GM21619 (cell line): ENCODE results near the gene ZNF423.
"Not testable (repeated sequence)": the region's sequence is repeated elsewhere in the genome, so short reads cannot be mapped to it uniquely, and the experiment has no call there.

Experiments
- ATAC-seq: cut with Tn5 transposase; IDR thresholded peaks from one replicate; pipeline ENCODE4 v1.9.1; 2021; ENCODE audit not compliant: unreplicated experiment

The ZNF423 gene

DNA sequence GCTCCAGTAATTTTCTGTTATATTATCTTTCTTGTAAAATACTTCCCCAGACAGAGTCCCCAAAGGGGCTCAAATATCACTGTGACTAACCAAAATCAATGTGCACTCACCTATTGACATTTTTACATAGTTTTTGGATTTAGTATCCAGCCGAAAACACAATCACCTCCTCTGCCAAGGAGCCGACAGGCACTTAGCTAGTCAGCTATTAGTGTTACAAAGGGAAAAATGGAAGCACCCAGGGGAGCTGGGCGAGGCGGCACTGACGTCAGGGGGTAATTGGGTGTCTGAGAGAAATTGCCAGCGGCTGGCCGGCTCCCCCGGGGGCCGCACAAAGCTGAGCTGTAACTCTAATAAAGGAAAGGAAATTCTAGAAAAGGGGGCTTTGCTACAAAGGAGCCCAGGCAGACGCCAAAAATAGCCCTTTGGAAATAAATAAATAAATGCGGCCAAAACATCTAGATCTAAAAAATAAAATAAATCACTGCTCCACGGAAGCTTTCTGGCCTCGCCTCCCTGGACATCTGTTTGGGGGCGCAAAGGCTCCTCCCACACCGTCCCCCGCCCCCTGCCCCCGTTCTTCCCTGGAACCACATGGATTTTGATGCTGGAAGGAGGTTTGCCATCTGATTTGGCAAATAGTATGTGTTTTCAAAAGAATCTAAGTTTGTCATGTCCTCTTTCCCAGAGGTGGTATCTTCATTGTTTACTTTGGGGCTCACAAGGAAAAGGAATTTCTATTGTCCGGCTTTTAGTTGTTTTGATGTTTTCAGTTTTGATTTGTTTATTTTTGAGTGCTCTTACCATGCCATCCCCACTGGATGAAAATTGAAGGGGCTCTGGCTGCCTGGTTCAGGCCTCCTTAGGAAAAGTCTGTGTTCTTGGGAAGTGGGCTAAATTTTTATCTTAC lies 156.7 kb downstream of the ZNF423 start:
- no peak for ATAC-seq

DNA sequence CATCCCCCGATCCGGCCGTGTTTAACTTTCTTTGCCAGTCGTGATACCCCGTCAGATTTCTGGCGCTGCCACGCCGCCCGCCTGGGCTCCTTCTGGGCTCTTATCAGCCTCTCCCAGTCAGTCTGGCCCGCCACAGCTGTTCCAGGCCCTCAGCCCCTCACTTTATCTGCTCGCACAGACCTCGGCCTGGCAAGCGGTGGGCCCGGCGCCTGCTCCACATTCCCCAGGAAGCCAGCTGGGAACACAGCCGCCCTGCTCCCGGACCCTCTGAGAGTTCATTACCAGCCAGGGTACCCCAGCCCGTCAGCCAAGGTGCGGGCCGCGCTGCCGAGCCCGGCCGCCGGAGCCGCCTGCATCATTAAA lies 157.5 kb downstream of the ZNF423 start:
- ATAC-seq, result no peak

DNA sequence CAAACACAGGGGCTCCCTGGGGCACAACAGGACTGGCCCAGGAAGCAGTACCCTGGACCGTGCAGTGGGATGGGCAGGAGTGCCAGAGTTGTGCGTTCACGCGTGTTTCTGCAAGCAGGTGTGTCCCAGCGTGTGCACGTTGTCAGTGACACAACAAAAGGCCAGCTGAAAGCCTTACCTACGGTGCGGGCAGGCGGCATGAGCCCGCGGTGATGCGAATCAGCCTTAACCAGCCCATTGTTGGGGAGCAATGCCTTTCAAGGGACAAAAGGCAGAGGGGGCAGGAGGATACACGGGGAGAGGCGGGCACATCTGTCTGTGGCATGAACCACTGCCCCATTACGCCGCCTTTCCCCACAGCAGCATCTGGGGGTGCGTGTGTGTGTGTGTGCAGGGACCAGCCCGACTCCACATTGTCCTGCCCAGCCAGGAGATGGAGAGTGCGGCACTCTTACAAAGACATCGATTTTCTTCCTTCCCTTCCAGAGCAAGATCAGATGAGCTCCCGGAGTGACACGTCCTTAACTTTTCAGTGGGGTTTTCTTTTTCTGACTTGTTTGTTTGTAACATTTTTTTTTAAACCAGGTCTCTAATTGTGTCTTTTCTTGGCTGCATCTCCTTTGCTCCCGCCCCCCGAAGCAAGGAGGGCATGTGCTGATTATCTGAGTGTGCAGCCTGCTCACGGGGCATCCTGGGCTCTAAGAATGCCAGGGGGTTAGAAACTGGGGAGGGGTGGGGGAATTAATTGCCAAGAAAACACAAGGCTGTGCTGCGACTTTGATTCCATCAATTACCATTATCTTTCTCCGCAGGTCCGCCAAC lies 158.1 kb downstream of the ZNF423 start:
- no peak for ATAC-seq

DNA sequence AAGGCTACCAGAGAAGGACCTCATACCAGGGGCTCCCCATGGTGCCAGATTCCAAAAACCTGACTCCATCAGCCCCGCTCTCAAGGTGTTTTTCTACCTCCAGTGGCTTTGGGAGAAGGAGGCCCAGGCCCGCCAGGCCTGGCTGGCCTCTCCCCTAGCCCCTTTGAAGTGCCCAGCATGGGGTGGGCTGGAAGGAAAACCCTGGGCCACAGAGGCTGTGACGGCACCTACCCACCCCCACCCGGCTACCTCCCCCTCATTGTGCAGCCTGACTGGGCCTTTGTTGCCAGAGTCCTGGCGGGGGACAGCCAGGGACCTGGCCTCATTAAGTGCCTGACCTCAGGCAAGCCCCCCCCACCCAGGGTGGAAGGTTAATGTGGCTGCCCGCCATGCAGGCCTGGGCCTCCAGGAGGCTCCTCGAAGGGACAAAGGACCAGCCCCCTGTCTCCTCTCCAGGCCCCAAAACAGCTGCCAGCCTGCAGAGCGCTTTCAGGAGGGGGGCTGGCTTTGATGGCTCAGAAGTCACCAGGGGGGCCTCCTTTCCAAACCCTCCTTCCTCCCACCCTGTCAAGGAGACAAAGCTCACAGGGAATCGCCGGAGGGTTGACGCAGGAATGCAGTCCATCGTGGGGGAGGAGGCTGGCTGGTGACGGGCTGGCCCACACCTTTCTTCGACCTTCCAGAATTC lies 159.4 kb downstream of the ZNF423 start:
- ATAC-seq, result no peak

- ATAC-seq, result no peak
Observed at GRCh38 chr16:49695782-49696413, 160.0 kb downstream of the ZNF423 start.

- no peak for ATAC-seq
Observed at GRCh38 chr16:49693445-49693844, 162.5 kb downstream of the ZNF423 start.

DNA sequence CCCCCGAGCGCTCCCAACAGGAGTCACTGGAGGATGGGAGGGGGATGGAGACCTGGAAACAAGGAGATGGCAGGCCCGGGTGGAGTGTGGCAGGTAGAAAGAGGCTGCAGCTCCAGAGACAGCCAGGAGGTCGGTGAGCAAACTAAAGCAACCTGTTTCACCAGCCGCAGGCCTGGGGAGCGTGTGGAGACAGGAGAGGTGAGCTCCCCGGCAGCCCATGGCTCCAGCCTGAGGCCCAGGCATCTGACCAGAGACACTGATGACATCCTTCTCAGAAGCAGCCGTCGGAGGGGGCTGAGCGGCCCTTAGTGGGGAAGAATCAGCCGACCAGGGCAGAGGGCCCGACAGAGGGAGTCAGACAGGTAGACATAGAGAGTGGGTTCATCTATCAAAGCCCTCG lies 165.1 kb downstream of the ZNF423 start:
- ATAC-seq, result no peak

DNA sequence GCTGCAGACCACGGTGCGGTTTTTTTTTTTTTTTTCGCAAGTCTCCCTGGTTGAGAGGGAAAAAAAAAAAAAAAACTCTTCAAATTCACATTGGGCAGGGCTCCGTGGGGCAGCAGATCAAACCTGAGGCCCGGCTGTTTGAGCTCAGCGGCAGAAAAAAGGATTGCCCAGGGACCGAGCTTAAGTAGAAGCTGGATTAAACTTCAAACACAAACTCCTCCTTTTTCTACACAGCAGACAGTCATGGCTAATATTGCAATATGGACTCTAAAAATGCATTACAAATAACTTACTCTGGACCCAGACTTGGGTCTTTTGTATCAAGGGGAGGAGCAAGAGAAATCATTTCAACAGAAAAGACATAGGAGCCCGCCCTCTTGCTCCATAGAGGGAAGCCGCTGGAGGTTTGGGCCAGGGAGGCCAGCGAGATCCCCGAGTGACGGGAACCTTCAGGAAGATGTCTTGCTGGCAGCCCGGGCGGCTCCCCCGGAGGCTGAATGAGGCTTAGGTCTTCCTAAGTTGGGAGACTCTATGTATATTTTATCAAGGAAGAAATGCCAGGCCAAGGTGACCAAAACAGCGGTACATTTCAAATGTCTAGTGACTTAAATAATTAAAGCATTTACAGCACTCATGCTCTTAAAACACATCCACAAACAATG lies 167.7 kb downstream of the ZNF423 start:
- no peak for ATAC-seq

GRCh38 chr16:49687476-49688002 lies 168.4 kb downstream of the ZNF423 start:
- no peak for ATAC-seq

DNA sequence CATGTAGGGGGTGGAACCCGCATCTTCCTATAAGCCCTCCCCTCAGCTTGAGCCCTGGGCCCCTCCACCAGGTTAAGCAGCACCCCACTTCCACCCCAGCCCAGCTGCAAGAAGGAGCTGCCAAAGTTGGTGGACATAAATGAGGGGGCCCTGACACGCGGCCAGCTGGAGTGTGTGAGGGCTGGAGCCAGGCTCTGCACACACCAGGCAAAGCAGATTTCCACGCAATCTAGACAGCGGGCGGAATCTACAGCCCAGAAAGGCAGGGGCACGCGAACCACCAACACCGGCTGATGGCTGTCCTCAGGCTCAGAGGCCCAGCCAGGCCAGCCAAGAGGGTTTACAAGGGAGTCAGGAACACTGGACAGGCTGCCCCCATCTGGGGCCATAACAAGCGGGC lies 171.2 kb downstream of the ZNF423 start:
- no peak for ATAC-seq

DNA sequence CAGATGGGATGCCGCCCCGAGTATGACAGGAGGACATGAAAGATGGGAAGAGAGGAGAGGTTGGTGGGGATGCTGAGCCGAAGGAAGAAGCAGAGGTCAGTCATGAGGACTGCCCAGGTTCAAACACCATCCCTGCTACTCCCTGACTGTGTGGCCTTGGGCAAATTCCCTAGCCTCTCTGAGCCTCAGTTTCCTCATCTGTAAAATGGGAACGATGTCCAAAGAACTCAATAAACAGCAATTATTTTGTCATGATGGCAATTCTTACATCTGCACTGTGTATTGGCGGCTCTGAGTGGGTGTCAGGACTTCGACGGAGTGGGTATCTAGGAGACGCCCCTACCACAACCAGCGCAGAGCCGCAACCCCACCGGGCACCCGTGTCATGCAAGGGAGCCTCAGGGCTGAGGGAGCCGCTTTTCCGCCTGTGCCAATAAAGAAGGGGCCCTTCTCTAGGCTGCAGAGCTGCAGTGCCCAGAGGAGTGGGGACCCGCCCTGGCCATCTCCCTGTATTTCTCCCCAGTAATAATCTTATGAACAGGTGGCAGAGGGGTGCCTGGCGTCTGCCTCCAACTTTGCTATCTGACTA lies 173.2 kb downstream of the ZNF423 start:
- ATAC-seq, result no peak

DNA sequence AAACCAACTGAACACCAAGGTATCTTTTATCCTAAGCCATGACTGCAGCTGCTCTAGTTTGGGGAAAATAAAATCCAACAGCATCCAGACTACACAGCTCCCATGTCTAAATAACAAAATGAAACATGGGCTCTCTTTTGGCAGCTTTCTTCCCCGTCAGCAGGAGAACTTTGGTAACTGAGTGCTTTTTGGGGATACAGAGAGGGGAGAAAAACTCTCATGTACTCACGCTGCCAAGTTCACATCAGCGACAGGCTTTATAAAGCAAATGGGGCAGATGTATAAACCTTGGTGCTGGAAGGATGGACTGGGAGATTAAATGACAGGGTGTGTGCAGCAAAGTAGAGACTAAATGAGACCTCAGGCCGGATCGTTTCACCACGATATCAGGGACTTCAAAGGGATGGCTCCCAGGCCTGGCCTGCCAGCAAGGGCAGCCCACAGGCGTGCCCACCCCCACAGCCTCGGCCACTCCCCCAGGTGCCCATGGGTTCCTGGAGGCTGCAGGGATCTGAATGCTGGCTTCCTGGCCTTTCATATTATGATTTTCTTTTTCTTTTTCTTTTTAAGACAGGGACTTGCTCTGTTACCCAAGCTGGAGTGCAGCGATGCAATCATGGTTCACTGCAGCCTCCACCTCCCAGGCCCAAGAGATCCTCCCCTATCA lies 174.6 kb downstream of the ZNF423 start:
- ATAC-seq, result no peak

DNA sequence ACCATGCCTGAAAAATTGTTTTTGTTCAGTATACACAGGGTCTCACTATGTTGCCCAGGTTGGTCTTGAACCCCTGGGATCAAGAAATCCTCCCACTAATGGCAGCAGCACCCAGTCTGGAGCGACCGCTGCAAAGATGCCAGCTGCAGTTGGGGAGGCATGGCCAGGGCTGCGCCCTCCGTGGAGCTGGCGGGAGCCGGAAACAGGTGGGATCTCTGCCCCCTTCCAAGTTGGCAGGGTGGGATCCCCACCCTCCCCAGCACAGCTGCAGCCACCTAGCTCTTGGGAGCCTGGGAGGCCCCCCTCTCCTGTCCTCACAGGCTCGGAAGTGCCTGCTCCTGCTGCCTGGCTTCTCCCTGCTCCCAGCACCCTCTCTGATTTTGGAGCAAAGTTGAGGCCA lies 176.8 kb downstream of the ZNF423 start:
- ATAC-seq, result no peak

- ATAC-seq, result not testable (repeated sequence)
Observed at GRCh38 chr16:49677661-49678060, 178.3 kb downstream of the ZNF423 start.

- ATAC-seq, result no peak
Observed at GRCh38 chr16:49675413-49675812, 180.5 kb downstream of the ZNF423 start.

DNA sequence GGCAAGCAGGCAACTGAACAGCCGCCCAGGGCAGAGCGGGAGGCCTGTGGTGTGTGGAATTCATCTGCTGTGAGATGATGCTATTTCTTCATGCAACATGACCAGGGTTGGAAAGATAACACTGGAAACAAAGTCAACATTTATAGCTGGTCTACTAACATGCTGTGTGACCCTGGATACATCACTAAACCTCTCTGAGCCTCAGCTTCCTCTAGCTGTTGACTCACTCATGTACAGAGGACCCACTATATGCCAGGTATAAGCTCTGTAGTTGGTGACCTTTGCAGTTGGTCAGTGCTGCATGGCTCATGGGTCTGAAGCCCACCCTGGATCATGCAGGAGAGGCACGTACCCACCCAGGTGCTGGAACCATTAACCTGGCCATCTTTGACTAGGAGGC lies 180.9 kb downstream of the ZNF423 start:
- ATAC-seq, result no peak

GRCh38 chr16:49674351-49674851 lies 181.5 kb downstream of the ZNF423 start:
- no peak for ATAC-seq

- no peak for ATAC-seq
Observed at GRCh38 chr16:49673442-49673841, 182.5 kb downstream of the ZNF423 start.

DNA sequence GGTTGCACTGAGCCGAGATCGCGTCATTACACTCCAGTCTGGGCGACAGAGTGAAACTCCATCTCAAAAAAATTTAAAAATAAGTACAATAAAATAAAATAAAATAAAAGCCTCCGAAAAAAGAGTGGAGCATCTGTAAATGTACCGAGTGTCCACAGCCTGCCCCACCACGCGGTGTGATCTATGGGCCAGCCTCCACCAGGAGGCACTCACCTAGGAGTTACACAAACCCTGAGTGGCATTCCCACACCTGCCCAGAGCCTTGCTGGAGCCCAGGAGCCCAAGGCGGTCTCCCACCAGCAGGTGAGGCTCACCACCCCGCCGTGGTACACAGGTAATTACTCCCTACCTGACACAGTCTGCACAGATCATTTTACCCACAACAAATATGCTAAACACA lies 183.2 kb downstream of the ZNF423 start:
- no peak for ATAC-seq
